ENCODE data around the gene VCX3A.
"Not testable (repeated sequence)": the region's sequence is repeated elsewhere in the genome, so short reads cannot be mapped to it uniquely, and the experiment has no call there.

VCX3A gene

GRCh38 chrX:6535018-6535417 lies at the start of gene VCX3A:
TSS of gene VCX3A (minus strand) at chrX:6535118. CDS start at chrX:6534497, 621 bp downstream.
- DNase-seq = not testable (repeated sequence)

DNA sequence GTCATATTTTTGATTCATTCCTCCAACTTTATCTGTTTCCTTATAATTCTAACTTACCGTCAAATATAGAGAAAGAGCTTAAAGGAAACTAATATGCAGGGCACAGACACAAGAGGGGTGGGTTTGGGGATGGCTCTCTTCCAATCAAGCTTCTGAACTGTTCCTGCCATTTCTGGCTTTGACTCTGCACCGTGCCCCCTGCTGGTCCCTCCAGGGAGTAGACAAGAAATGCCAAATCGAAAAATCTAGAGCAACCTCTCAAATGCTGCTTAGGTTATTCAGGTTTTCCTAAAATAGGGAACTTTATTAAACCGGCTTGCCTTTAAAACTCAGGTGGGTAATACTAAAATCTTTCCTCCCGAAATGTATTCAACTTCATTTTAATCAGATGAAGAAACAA lies 39.8 kb upstream of the VCX3A start:
- no peak for DNase-seq

- DNase-seq = no peak
These were observed 33.1 kb upstream of the VCX3A start for GRCh38 chrX:6568031-6568430.

- no peak for DNase-seq
These were observed 24.1 kb upstream of the VCX3A start for GRCh38 chrX:6558979-6559378.

DNA sequence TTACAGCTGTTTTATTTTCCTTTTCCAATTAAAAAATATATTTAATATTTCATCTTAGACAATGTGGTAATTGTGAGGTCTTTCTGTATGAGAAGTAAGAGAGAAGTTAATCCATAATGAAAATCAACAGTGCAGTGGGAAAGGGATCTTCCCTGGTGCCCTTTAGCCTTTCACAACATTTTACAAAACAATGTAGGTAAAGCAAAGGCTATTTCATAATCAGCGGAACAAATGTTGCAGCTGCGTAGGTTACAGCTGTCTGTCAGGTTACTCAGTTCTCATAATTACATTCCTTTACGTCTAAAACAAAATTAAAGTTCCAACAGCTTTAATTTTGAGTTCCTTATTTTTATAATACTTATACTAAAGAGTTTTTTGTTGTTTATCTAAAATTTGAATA lies 22.8 kb upstream of the VCX3A start:
- DNase-seq = no peak

- DNase-seq = no peak
These were observed 16.1 kb upstream of the VCX3A start for GRCh38 chrX:6550999-6551398.

- no peak for DNase-seq
These were observed 10.8 kb upstream of the VCX3A start for GRCh38 chrX:6545712-6546111.

DNA sequence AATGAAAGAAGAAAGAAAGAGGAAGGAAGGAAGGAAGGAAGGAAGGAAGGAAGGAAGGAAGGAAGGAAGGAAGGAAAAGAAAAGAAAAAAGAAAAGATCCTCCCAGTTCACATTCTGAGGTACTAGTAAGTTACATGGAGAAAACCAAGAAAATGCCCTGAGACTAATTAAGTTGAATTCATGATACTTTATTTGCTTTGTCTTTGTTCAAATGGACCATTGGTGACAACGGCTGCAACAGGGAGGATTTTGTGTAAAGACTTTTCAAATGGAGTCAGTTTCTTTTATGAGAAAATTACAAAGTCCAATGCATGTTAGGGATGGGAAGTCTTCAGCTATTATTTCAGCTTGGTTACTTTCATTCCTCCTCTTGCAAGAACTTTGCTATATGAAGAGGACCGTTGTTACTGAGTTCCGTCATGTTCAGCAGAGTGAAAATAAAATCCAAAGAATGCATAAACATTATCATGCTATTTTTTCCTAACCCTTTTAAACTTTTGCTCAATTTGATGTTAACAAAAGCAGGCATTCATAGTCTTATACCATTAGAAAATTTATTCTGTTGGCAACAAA lies 8.3 kb downstream of the VCX3A start:
- DNase-seq = no peak

DNA sequence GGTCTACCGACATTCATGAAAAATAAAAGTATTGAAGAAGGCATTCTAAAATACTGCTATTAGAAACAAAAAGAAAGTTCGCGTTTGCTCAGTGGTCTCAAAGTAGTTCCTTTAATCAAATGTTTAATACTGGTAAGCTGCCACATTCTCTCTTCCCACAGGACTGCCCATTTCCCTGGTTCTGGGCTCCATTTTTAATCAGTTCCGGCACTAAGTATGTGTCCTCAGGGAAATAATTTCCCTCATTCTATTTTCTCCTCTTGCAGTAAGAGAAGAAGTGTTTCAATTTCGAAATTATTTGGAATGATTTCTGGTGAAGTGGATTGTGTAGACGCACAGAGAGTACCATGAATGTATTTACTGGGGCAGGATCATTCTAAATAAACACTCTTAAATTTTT lies 17.5 kb downstream of the VCX3A start:
- no peak for DNase-seq

- no peak for DNase-seq
These were observed 28.5 kb downstream of the VCX3A start for GRCh38 chrX:6506444-6506843.

DNA sequence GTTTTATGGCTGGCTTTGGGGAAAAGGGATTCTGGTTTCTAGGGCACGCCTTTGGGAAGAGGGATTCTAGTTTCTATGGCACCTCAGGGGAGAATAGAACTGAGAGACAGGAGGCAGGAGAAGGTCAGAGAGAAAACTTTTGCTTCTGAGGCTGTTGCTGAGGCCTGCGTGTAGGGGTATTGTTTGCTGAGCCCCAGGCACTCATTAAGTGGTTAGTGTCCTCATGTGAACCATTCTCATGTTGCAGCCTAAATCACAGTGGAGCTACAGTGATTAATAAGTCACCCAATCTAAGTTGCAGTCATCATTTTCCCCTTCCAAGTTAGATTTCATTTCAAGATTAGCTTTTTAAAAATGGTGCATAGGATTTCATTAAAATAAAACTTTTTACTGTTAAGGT lies 29.0 kb downstream of the VCX3A start:
- no peak for DNase-seq

DNA sequence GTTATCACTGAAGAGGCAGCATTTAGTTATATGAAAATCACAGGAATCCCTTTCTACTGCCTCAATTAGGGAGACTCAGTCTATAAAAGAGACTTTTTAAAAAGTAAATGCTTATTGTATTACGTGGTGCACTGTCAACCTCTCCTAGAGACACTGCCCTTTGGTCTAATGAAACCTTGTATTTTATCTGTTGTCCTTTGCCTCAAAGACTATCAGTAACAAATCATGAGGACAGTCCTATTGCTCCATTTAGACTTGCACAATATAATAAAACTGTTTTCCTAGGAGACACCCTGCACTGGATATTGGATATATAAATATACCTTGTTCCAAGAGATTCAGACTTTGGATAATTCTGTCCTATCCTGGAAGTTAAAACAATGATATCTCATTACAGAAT lies 34.2 kb downstream of the VCX3A start:
- DNase-seq = no peak

DNA sequence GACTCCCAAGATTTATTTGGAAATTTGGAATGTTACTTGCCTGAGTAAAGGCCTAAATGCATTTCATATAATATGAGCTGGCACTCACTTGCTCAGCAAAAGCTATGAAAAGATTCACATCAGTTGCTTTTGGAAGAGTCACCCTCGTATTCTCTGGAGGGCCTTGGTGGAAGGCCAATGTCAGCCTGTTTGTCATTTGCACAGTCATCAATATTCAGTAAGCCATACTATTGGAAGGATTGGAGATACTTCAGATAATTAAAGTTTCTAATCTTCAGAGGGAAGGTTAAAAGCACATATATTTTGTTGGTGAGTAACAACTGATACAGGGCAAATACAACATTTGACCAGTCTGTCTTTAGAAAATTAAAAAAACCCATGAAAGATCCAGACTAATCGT lies 36.6 kb downstream of the VCX3A start:
- no peak for DNase-seq
